Sigmoid colon (tissue), 4 donors: ENCODE results near the gene C8B.

ENCODE experiments used
- CTCF ChIP-seq, 4 experiments: fragments of 450-650 bp in 3 of 4; fragments of 200-600 bp in 1 of 4; IDR thresholded peaks; one replicate each; pipeline ENCODE4 v1.5.1; 2016 to 2019; ENCODE audit warnings: antibody characterized with exemption in 4 of 4, mild to moderate bottlenecking in 3 of 4, moderate library complexity in 2 of 4
- EP300 ChIP-seq, 4 donors: sonication (generic); formaldehyde crosslinking; IDR thresholded peaks; one replicate each; pipeline ENCODE4 v1.6.1; 2017; ENCODE audit warnings: antibody characterized with exemption in 4 of 4
- POLR2A ChIP-seq, 2 donors: fragments of 450-650 bp; IDR thresholded peaks; one replicate each; pipeline ENCODE4 v1.6.1; 2016; ENCODE audit warnings: antibody characterized with exemption in 2 of 2, mild to moderate bottlenecking in 2 of 2, moderate library complexity in 2 of 2

GRCh38 chr1:56973923-56974742, 8.3 kb upstream of the C8B start:
- TF ChIP-seq CTCF (IDR thresholded peaks at IDR 0.05) (no peak), POLR2A (IDR thresholded peaks at IDR 0.05) (no peak), EP300 (IDR thresholded peaks at IDR 0.05) (no peak)
